Measurements from ENCODE around the gene PUS3.
"Not testable (repeated sequence)": the region's sequence is repeated elsewhere in the genome, so short reads cannot be mapped to it uniquely, and the experiment has no call there.

Gene PUS3

DNA sequence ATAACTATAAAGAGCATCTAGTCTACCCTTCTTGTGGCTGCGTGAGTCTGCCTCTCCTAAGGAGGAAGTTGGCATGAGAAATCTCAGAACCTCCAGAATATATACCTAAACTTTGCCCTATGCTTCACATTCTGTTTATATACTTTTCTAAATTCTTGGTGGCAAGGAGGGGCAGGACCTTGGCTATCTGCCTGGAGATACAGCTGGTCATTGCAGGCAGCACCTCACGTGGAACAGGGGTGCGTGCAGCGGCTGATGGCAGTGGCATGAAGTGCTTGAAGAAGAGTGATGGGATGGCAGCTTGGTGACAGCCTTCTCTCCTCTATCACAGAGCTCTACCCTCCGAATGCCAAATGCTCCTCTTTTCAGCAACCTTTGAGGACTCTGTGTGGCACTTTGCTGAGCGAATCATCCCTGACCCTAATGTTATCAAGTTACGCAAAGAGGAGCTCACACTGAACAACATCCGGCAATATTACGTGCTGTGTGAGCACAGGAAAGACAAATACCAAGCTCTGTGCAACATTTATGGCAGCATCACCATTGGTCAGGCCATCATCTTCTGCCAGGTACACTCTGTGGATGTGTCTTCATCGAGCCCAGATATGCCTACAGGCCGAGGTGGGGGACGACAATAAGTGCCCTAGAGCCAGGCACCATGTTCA, 13.8 kb upstream of the PUS3 start:
- no peak for FAIRE-seq

DNA sequence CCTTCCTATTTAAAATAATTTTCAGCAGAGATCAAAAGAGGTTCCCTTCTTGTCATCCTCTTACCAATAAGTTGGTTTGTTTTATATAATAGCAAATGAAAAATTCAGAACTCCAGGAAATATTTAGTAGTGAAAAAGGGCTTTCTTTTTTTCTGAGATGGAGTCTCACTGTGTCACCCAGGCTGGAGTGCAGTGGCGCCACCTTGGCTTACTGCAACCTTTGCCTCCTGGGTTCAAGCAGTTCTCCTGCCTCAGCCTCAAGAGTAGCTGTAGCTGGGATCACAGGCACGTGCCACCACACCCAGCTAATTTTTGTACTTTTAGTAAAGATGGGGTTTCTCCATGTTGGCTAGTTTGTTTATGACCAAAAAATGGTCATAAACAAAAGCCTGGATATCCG, 11.6 kb upstream of the PUS3 start:
- not testable (repeated sequence) for FAIRE-seq

DNA sequence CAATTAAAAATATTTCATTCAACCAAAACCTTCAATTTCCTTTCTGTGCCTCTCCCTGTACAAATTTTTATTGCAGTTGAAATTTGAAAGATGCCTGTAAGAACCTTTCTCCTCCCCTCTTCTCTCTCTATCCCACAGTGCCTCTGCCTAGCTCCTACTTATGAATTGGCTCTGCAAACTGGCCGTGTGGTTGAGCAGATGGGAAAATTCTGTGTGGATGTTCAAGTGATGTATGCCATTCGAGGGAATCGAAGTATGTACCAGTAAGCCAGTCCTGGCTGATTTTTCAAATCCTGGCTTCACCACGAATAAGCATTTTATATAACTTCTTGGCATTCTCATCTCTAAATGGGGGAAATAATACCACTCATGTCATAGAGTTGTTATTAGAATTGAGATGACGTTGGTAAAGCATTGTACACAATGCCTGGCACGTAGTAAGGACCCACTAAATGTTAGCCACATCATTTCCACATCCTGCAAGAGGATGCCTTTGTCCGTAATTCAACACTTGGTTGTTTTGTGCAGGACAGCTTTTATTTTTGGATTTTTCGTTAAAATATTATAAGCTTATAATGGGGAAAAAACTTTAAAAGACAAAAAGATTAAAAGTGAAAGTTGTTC, 7.3 kb upstream of the PUS3 start:
- no peak for FAIRE-seq

GRCh38 chr11:125904678-125905077, 1.7 kb upstream of the PUS3 start:
- no peak for FAIRE-seq

- no peak for FAIRE-seq
These were observed 979 bp upstream of the PUS3 start, which contains the start of gene DDX25 for GRCh38 chr11:125903711-125904659. TSS of gene DDX25 (plus strand) at chr11:125904508. CDS start at chr11:125904518, 10 bp downstream.

- no peak for FAIRE-seq
These were observed 604 bp downstream of the PUS3 start for GRCh38 chr11:125902277-125902926.

- FAIRE-seq, result no peak
These were observed 1.1 kb downstream of the PUS3 start for GRCh38 chr11:125901872-125902271.

GRCh38 chr11:125892994-125893393, 10.0 kb downstream of the PUS3 start:
- FAIRE-seq, result no peak

DNA sequence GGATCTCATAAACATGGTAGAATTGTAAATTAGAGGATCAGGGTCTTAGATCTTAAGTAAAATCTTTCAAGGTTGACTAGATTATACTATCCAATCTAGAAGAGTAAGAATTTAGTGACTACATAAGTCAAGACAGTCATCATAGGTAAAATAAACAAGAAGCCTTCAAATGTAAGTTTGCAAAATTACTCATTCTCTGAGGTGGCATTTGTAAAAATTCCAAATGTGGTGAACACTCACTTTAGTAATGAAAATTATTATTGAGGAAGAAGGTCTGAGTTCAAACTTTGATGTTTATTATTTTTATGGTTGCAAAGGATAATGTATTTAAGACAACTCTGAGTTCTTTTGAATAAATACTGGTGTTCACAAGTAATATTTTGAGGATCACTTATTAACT, 10.9 kb downstream of the PUS3 start:
- FAIRE-seq, result no peak

DNA sequence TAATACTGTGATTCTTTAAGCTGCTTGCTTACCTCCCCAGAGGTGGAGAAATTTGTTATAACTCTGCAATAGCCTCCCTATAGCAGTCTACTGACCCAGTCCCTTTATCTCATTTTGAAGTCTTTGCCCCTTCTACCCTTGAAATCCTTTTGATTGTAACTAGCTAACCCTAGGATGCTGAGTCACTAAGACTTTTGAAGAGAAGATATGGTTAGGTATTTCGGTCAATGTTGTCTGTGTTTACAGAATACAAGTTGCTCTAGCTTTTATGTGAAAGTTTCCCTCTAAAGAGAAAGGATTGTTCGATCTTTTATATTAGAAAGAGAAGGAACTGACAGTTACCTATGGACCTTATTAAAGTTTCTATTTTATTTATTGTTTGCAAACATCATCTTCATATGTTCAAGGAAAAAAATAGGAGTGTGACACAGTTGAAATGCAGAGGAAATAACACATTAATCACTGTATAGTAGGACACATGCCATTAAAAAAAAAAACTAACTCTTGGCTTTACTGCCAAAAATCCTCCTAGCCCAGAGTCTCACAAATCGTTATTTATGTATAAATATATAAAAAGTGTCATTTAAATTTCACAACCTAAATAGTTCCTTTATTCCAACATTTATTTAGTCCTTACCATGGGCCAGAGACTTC, 12.4 kb downstream of the PUS3 start:
- no peak for FAIRE-seq

GRCh38 chr11:125887373-125888324, 15.4 kb downstream of the PUS3 start, which contains the start of gene HYLS1:
TSS of gene HYLS1 (plus strand) at chr11:125887668. CDS start at chr11:125899369, 11,701 bp downstream.
- no peak for FAIRE-seq

- no peak for FAIRE-seq
These were observed 16.0 kb downstream of the PUS3 start for GRCh38 chr11:125886997-125887372.

GRCh38 chr11:125883375-125883774, 19.6 kb downstream of the PUS3 start:
- no peak for FAIRE-seq

GRCh38 chr11:125881291-125881690, 21.7 kb downstream of the PUS3 start:
- FAIRE-seq, result no peak

- peak; percentile 64 for FAIRE-seq
These were observed 28.4 kb downstream of the PUS3 start for GRCh38 chr11:125874556-125875124.

DNA sequence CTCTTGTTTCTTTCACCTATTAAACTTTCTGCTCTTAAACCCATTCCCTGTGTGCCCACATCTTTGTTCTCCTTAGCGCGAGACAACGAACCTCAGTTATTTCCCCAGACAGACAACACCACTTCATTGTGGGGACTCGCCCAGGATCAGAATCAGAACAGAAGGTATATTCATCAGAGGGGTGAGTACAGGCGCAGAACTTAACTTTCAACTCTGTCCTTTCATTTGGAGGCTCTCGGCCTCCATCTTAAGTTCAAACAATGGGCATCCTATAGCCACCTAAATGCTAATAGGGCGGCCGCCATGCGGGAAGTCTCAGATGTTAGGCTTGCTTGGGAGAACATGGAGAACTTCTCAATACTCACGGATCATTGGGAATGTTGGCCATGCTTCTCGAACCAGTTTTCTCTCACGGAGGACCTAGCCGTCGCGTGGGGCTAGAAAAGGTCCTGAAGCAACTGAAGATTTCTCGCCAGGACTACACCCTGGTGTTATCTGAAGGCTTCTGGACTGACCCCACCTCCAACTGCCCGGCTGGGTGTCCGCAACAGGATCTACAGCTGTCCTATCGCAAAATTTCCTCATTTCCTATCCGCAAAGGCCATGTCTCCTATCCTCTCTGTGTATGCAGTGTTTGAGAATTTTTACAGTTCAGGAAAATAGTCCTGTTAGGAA, 29.0 kb downstream of the PUS3 start:
- no peak for FAIRE-seq

DNA sequence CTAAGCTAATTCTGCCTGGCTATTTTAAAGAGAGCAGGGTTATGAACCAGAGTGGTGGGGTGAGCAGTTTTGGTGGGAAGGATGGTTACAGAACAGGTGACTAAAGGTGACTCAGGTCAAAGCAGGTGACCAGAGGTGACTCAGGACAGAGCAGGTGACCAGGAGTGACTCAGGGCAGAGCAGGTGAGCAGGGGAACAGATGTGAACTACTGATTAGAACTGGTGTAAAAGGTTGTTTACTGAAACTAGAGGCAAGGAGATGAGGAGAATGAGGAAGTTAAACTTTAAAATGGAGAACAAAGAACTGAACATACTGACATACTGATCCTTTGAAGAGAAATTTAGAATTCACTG, 30.9 kb downstream of the PUS3 start:
- FAIRE-seq, result no peak

- no peak for FAIRE-seq
These were observed 31.4 kb downstream of the PUS3 start for GRCh38 chr11:125871391-125872137.

DNA sequence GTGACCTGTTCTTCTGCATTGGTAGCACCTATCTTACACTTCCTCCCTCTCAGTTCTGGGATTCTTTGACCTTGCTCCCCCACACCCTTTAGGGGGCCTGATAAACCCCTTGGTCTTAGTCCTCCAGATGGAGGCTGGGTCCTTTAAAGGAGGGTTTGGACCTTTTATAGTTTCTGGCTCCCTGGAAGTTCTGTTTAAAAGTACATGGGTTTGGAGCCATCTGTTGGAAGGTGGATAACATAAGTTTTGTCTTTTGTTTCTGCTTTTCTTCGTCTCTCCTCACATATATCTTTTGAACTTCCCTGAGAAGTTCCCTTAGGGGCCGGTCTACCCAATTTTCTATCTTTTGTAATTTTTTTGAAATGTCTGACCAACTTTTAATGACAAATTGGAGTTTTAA, 33.5 kb downstream of the PUS3 start:
- no peak for FAIRE-seq

DNA sequence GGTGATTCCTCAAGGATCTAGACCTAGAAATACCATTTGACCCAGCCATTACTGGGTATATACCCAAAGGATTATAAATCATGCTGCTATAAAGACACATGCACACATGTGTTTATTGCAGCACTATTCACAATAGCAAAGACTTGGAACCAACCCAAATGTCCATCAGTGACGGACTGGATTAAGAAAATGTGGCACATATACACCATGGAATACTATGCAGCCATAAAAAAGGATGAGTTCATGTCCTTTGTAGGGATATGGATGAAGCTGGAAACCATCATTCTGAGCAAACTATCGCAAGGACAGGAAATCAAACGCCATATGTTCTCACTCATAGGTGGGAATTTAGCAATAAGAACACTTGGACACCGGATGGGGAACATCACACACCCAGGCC, 37.7 kb downstream of the PUS3 start:
- not testable (repeated sequence) for FAIRE-seq

Measured in G401.6 (cell line).